SU-DHL-6 (cell line): ENCODE measurements around the gene CFAP74.

Experiments
- EZH2phosphoT487 ChIP-seq: fragments of 200-600 bp; sonication (generic), shearing (Covaris generic); conservative IDR thresholded peaks from 2 replicates; pipeline ENCODE4 v1.6.1; 2018; ENCODE audit warnings: mild to moderate bottlenecking, antibody characterized with exemption, low read length, moderate library complexity, mixed read lengths
- TF ChIP-seq, protein P1 (sequence below): fragments of 200-600 bp; sonication (generic); IDR thresholded peaks from one replicate; pipeline ENCODE4 v1.5.1; 2017; ENCODE audit warnings: antibody characterized with exemption, mild to moderate bottlenecking, low read length, moderate library complexity; ENCODE audit not compliant: insufficient read depth, poor library complexity, severe bottlenecking

DNA sequence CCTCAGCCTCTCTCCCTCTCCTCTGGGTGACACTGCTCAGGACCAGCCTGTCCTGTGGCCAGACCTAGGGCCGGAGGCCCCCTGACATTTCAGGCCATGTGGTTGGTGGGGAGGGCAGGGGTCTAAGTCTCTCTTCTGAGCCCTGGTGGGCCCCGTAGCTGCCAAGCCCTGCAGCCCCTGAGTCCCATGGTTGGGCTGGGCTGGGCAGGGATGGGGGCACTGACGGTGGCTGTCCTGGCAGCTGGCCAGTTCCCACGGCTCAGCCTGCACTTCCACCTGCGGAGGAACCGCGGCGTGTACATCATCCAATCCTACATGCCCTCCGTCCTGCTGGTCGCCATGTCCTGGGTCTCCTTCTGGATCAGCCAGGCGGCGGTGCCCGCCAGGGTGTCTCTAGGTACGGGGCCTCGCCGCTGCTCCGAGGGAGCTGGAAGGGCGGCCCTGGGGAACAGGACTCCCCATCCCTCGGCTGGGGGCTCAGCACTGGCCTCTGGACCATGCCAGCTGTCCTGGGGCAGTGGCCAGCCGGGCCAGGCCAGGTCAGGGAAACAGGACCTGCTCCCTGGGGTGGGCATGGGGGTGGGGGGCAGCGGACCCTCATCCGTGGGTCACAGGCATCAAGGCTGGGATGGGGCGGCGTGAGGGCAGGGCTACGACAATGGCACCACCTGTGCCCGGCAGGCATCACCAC is 25.4 kb upstream of the CFAP74 start:
- TF ChIP-seq, protein P1, sequence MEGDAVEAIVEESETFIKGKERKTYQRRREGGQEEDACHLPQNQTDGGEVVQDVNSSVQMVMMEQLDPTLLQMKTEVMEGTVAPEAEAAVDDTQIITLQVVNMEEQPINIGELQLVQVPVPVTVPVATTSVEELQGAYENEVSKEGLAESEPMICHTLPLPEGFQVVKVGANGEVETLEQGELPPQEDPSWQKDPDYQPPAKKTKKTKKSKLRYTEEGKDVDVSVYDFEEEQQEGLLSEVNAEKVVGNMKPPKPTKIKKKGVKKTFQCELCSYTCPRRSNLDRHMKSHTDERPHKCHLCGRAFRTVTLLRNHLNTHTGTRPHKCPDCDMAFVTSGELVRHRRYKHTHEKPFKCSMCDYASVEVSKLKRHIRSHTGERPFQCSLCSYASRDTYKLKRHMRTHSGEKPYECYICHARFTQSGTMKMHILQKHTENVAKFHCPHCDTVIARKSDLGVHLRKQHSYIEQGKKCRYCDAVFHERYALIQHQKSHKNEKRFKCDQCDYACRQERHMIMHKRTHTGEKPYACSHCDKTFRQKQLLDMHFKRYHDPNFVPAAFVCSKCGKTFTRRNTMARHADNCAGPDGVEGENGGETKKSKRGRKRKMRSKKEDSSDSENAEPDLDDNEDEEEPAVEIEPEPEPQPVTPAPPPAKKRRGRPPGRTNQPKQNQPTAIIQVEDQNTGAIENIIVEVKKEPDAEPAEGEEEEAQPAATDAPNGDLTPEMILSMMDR = no peak
- TF ChIP-seq EZH2phosphoT487 = no peak
